Suppressor macrophage (primary cell): Measurements from ENCODE around the gene PCSK1.
"Not testable (repeated sequence)": the region's sequence is repeated elsewhere in the genome, so short reads cannot be mapped to it uniquely, and the experiment has no call there.

Source experiments
- DNase-seq, 4 experiments: peaks; one replicate each; pipeline ENCODE4 v3.0.0-alpha.2; 2020 to 2022

The PCSK1 gene

GRCh38 chr5:96370976-96371375 is 62.1 kb downstream of the PCSK1 start:
- DNase-seq, result no peak

- not testable (repeated sequence) for DNase-seq
Observed at GRCh38 chr5:96367337-96367736, 65.7 kb downstream of the PCSK1 start.

GRCh38 chr5:96354237-96354636 is 78.8 kb downstream of the PCSK1 start:
- no peak for DNase-seq

GRCh38 chr5:96353220-96353619 is 79.8 kb downstream of the PCSK1 start:
- no peak for DNase-seq

- peak in 3 of 4 experiments; percentile 23 to 63 (median 63) for DNase-seq
Observed at GRCh38 chr5:96350678-96351077, 82.4 kb downstream of the PCSK1 start.

- DNase-seq, result no peak
Observed at GRCh38 chr5:96348536-96348935, 84.5 kb downstream of the PCSK1 start.

GRCh38 chr5:96347502-96348292 is 85.4 kb downstream of the PCSK1 start:
- DNase-seq, result no peak

- peak; percentile 53 to 78 (median 63) for DNase-seq
Observed at GRCh38 chr5:96344678-96345577, 88.1 kb downstream of the PCSK1 start.

- DNase-seq, result no peak
Observed at GRCh38 chr5:96343094-96343493, 90.0 kb downstream of the PCSK1 start.

GRCh38 chr5:96342581-96342980 is 90.5 kb downstream of the PCSK1 start:
- no peak for DNase-seq
